GM12878 (cell line): ENCODE data around the gene ILKAP. TPM values are rescaled to one million over a fixed set of nuclear protein-coding genes. Genes with fewer than 3 reads are reported as not detected.

Source experiments
- BHLHE40 ChIP-seq, 2 experiments: fragments of 450-650 bp in 1 of 2; IDR thresholded peaks; 2 replicates each; pipeline ENCODE4 v1.6.1; 2011 to 2017; ENCODE audit warnings: low read depth in 2 of 2, borderline replicate concordance in 1 of 2, improper control_type of control experiment in 1 of 2, low read length in 1 of 2, mild to moderate bottlenecking in 1 of 2
- CBFB ChIP-seq: IDR thresholded peaks from 2 replicates; pipeline ENCODE4 v1.6.1; 2016; ENCODE audit warnings: antibody characterized with exemption, low read depth
- CEBPB ChIP-seq, 2 experiments: fragments of 150-350 bp in 1 of 2; IDR thresholded peaks; 2 replicates each; pipeline ENCODE4 v1.6.1; 2012 to 2014; ENCODE audit warnings: low read depth in 2 of 2, low read length in 2 of 2, borderline replicate concordance in 1 of 2, inconsistent platforms in 1 of 2
- KAT2A ChIP-seq: conservative IDR thresholded peaks from 2 replicates; pipeline ENCODE4 v1.6.1; 2011; ENCODE audit warnings: low read depth, low read length; ENCODE audit not compliant: control insufficient read depth
- KLF5 ChIP-seq: fragments of 450-650 bp; IDR thresholded peaks from 2 replicates; pipeline ENCODE4 v1.6.1; 2014; ENCODE audit warnings: mild to moderate bottlenecking; ENCODE audit not compliant: partially characterized antibody
- LARP7 ChIP-seq: fragments of 450-650 bp; IDR thresholded peaks from 2 replicates; pipeline ENCODE4 v1.6.1; 2017; ENCODE audit warnings: mild to moderate bottlenecking
- NR2C1 ChIP-seq: fragments of 450-650 bp; IDR thresholded peaks from 2 replicates; pipeline ENCODE4 v1.6.1; 2017; ENCODE audit warnings: antibody characterized with exemption, mild to moderate bottlenecking, moderate library complexity
- RCOR1 ChIP-seq: conservative IDR thresholded peaks from 2 replicates; pipeline ENCODE4 v1.6.1; 2012; ENCODE audit warnings: low read depth, low read length, improper control_type of control experiment
- TARDBP ChIP-seq: IDR thresholded peaks from 2 replicates; pipeline ENCODE4 v1.6.1; 2016; ENCODE audit warnings: borderline replicate concordance
- polyA plus RNA-seq, 11 experiments: library from polyadenylated mRNA; depleted of rRNA in 4 of 11; unstranded in 6 of 11; stranded (reverse) in 5 of 11; fragments of >200 nt; fragmentation: Nextera tagmentation in 4 of 11; fragmentation: Illumina TruSeq in 1 of 11; extraction: Ambion mirVana in 4 of 11; extraction: Trizol in 1 of 11; gene quantifications; 1 replicate in 1 of 11; 2 replicates in 10 of 11; pipeline versions ENCODE4 v1.2.1 to v1.2.3, GENCODE V29; 2011 to 2016; ENCODE audit warnings: inconsistent platforms in 2 of 11, missing spikeins in 2 of 11, low read depth in 1 of 11
- total RNA-seq, 4 experiments: library from RNA; depleted of rRNA in 3 of 4; stranded (reverse); fragments of >200 nt in 3 of 4; fragmentation: Illumina TruSeq in 1 of 4; extraction: Trizol in 1 of 4; gene quantifications; 2 replicates each; pipeline versions ENCODE4 v1.2.1 to v1.2.3, GENCODE V29; 2013 to 2021
- TF ChIP-seq, protein P1 (sequence below): fragments of 450-650 bp; IDR thresholded peaks from 2 replicates; pipeline ENCODE4 v1.6.1; 2016; ENCODE audit warnings: mild to moderate bottlenecking, moderate library complexity, borderline replicate concordance

Gene ILKAP
- total and polyA plus RNA-seq, 10 of the 15 experiments (the other 5 are each of a cell fraction or from before 2014, with no cell fraction given), result 4.2 to 65.3 (median 37.3) TPM

DNA sequence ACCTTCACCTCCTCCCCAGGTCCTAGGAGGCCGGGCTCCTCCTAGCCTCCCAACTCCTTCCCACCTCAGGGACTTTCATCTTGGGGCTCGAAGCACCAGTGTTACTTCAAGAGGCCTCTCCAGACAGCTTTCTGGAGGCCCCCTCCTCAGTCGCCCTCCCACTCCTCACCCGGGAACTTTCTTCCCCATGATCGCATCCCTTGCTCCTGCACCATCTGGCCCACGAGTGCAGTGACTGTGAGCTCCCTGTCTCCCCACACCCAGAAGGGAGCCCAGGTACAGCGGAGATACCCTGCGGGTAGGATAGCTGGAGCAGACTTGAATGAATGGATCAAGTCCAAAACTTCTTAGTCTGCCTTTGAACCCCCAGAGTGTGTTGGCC, 38.6 kb downstream of the ILKAP start (continued):
- TF ChIP-seq, protein P1, sequence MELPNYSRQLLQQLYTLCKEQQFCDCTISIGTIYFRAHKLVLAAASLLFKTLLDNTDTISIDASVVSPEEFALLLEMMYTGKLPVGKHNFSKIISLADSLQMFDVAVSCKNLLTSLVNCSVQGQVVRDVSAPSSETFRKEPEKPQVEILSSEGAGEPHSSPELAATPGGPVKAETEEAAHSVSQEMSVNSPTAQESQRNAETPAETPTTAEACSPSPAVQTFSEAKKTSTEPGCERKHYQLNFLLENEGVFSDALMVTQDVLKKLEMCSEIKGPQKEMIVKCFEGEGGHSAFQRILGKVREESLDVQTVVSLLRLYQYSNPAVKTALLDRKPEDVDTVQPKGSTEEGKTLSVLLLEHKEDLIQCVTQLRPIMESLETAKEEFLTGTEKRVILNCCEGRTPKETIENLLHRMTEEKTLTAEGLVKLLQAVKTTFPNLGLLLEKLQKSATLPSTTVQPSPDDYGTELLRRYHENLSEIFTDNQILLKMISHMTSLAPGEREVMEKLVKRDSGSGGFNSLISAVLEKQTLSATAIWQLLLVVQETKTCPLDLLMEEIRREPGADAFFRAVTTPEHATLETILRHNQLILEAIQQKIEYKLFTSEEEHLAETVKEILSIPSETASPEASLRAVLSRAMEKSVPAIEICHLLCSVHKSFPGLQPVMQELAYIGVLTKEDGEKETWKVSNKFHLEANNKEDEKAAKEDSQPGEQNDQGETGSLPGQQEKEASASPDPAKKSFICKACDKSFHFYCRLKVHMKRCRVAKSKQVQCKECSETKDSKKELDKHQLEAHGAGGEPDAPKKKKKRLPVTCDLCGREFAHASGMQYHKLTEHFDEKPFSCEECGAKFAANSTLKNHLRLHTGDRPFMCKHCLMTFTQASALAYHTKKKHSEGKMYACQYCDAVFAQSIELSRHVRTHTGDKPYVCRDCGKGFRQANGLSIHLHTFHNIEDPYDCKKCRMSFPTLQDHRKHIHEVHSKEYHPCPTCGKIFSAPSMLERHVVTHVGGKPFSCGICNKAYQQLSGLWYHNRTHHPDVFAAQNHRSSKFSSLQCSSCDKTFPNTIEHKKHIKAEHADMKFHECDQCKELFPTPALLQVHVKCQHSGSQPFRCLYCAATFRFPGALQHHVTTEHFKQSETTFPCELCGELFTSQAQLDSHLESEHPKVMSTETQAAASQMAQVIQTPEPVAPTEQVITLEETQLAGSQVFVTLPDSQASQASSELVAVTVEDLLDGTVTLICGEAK, result no peak
- TF ChIP-seq CEBPB (IDR thresholded peaks at IDR 0.05; ENCODE audit: borderline replicate concordance in 1 of 2, low read depth in 2 of 2, low read length in 2 of 2) (no peak), CBFB (no peak), KAT2A (no peak), NR2C1 (no peak), KLF5 (no peak), BHLHE40 (IDR thresholded peaks at IDR 0.05; ENCODE audit: borderline replicate concordance in 1 of 2, low read depth in 2 of 2, low read length in 1 of 2) (no peak), RCOR1 (no peak), TARDBP (no peak), LARP7 (no peak)
